Left renal pelvis (tissue), 4 donors: ENCODE measurements around the gene LRBA. TPM values are rescaled to one million over a fixed set of nuclear protein-coding genes. Genes with fewer than 3 reads are reported as not detected.
"Not testable (repeated sequence)": the region's sequence is repeated elsewhere in the genome, so short reads cannot be mapped to it uniquely, and the experiment has no call there.

Source experiments
- DNase-seq, 4 donors: peaks; one replicate each; pipeline ENCODE4 v3.0.0-alpha.2; 2013; ENCODE audit warnings: low read depth in 4 of 4, low spot score in 3 of 4
- polyA plus RNA-seq, 4 donors: library from polyadenylated mRNA; unstranded; fragments of 120-200 nt; gene quantifications; one replicate each; pipeline ENCODE4 v1.2.1, GENCODE V29; 2013; ENCODE audit not compliant: insufficient read length in 4 of 4

LRBA gene
- polyA plus RNA-seq, 4 donors = 25.9 to 75.8 (median 65.4) TPM

- no peak for DNase-seq
Observed at GRCh38 chr4:150579551-150580234, 435.4 kb downstream of the LRBA start.

DNA sequence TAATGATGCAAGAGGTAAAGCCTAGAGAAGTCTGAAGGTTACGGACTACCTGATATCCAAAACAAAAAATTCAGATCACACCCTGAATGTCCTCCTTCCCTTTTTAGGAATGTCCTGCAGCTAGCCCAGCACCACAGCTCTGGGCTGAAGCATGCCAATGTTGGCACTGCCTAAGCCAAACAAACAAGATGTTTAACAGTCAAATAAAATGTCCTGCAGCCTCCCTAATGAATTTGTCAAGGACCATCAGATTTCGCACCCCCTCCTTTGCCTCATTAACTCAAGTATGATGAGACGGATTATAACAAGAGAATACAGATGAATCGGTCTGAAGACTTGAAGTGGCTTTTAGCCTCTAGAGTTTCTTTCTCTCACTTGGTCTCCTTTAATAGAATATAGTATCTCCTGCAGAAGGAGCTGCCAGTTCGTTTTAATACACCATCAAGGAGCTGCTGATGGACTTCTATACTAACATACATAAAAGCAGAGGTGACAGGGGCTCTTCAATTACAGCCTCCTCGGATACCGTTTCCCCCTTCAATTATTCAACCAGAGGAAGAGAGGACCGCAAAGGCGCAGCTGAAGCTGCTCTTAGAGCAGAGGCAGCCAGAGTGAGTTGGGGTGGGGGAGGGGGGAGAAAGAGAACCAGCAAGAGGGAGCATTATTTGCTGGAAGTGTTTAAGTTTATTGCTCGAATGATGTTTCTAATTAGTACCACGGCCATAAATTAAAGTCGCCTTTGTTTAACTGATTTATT lies 436.2 kb downstream of the LRBA start:
- no peak for DNase-seq

- no peak for DNase-seq
Observed at GRCh38 chr4:150577796-150578195, 437.3 kb downstream of the LRBA start.

DNA sequence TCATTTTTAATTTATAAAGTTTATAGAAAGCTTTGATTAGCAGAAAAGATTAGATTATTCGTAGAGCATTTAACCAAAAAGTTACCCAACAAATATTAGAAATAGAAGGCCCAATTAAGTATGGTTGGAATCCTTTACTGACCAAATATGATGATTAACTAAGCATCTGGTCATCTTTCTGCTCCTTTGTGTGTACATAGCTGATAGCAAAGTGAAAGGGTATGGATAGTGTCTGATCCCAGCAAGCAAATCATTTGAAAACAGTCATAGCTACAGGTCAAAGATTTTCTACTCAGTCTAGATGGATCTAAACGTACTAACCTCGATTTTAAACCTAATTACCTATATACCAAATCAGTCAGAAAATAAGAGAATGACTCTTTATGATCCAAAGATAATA lies 440.4 kb downstream of the LRBA start:
- no peak for DNase-seq

DNA sequence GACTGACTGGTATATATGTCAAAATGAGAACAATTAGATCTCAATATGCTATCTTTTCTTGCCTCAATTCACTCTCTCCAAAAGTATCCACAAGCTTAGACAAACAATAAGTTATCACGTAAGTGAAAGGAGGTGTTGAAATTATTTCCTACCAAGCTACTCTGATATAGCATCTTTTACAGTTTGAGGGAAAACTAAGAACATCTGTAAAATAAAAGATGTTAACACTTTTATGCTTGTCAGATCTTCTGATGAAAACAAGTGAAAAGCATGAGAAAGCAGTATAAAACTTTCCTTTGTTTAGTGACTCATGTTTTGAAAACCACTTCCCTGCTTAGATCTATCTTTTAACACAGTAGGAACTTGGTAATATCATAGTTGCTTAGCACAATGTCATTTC lies 441.6 kb downstream of the LRBA start:
- no peak for DNase-seq

DNA sequence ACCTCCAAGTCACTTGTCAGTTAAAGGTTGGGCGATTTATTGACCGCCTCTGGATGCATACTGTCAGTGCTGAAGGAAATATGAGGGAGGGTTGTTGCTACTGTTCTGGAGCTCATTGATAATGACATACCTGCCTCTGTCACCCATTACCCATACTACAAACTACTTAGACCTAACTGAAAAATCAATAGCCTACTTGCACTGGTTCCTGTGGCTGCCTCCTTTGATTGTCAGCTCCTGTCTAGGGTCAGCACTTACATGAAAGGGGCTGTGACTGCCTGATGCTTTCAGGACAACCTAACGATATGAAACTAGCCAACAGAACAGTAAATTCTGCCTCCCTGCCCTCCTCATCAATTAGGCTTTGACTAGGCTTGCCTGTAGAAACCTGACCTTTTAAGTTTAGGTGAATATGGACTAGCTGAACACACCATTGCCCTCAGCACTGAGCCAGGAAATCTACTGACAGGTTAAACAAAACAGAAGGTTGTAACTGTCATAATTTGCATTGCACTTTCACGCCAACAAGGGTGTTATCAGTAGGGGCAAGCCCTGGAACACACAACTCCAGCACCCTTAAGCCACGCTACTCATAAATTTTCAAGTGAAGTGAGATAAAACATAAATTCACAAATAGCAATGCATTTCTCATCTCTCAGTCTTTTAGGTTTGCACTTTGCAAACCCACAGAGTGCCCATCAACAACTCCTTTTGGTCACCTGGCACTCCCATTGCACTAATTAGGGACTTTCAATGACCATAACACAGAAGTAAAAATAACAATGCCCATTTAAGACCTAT lies 442.2 kb downstream of the LRBA start:
- DNase-seq = no peak

GRCh38 chr4:150570862-150571261 lies 444.2 kb downstream of the LRBA start:
- no peak for DNase-seq

- no peak for DNase-seq
Observed at GRCh38 chr4:150569998-150570535, 445.0 kb downstream of the LRBA start.

GRCh38 chr4:150569384-150569987 lies 445.6 kb downstream of the LRBA start:
- DNase-seq = no peak

DNA sequence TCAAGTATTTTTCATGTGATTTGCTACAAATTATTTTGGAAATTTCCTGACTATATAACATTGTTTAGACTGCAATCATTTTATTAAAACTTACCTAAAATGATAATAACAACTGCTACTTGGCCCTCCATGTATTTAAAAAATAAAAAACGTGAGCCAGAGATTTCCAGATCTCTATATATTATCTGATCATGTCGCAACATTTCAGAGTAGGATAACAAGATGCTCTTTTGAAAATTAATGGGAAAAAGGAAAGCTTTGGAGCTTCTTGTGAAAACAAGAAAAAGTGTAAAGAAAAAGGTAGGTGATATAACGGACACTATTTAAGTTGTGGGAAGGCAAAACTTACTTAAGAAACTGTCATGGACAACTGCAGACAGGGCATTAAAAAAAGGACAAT lies 448.0 kb downstream of the LRBA start:
- DNase-seq = no peak

DNA sequence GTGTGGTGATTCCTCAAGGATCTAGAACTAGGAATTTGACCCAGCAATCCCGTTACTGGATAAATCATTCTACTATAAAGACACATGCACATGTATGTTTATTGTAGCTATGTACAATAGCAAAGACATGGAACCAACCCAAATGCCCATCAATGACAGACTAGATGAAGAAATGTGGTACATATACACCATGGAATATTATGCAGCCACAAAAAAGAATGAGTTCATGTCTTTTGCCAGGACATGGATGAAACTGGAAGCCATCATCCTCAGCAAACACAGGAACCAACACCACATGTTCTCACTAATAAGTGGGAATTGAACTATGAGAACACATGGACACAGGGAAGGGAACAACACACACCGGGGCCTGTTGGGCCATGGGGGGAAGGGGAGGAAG lies 450.1 kb downstream of the LRBA start:
- DNase-seq = not testable (repeated sequence)

- no peak for DNase-seq
Observed at GRCh38 chr4:150562751-150563150, 452.3 kb downstream of the LRBA start.

- no peak for DNase-seq
Observed at GRCh38 chr4:150562250-150562649, 452.8 kb downstream of the LRBA start.

DNA sequence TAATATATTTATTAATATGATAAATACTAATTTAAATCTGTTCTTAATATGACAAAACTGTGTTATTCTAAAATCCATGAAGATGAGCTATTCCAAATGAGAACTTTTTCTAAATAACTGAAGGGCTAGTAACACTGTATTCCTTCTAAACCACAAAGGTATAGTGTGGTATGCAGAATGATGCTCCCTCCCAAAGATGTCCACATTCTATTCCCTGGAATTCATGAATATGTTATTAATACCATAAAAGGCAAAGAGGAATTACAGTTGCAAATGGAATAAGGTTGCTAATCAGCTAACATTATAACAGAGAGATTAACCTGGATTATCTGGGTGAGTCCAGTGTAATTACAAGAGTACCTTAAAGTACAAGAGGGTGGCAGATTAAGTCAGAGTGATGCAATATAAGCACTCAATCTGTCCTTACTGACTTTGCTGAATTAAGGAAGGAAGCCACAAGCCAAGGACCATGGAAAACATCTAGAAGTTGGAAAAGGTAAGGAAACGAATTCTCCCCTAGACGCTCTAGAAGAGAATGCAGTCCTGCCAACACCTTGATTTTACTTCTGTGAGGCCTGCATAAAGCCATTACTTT lies 453.8 kb downstream of the LRBA start:
- DNase-seq = no peak

DNA sequence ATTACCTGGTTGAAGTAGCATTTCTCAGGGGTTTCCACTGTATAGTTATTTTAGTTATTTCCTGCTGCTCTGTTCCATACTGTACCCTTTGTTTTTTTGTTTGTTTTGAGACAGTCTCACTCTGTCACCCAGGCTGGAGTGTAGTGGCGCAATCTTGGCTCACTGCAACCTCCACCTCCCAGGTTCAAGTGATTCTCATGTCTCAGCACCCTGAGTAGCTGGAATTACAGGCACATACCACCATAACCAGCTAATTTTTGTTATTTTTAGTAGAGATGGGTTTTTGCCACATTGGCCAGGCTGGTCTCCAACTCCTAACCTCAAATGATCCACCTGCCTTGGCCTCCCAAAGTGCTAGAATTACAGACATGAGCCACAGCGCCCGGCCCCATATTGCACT lies 457.3 kb downstream of the LRBA start:
- not testable (repeated sequence) for DNase-seq

- DNase-seq = no peak
Observed at GRCh38 chr4:150547154-150547838, 467.8 kb downstream of the LRBA start.

DNA sequence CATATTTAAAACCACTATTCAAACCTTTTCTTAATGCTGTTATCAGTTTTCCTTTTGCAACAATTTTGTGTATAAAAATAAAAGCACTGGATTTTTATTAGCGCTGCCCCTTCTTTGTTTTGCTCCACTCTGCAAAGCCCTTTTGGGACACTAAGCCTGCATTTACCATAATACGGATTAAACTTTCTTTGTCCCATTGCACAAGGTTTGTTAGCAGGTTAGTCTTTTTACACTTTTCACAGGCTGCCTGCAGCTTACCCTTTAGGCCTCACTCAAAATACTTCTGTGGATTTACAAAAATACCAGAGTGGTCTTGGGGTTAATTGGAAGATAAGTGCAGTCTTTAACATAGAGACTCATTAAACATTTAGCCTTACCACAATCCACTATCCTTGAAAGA lies 468.8 kb downstream of the LRBA start:
- no peak for DNase-seq

GRCh38 chr4:150543042-150543441 lies 472.0 kb downstream of the LRBA start:
- no peak for DNase-seq

DNA sequence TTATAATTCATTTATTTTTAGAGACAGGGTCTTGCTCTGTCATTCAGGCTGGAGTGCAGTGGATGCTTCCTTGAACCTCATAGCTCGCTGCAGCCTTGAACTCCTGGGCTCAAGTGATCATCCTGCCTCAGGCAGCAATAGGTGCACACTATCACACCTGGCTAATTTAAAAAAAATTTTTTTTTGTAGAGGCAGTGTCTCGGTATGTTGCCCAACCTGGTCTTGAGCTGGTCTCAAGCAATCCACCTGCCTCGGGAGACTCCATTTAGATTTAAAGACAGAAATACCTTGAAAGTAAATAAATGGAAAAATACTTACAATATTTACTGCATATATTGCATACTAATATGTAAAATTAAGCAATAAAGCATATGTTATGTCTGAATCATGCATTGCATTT lies 473.4 kb downstream of the LRBA start:
- DNase-seq = no peak

- DNase-seq = no peak
Observed at GRCh38 chr4:150540959-150541360, 474.1 kb downstream of the LRBA start.
